Keratinocyte (primary cell): Measurements from ENCODE around the gene TIMP2. TPM values are rescaled to one million over a fixed set of nuclear protein-coding genes. Genes with fewer than 3 reads are reported as not detected.
"Not testable (repeated sequence)": the region's sequence is repeated elsewhere in the genome, so short reads cannot be mapped to it uniquely, and the experiment has no call there.

Source experiments
- DNase-seq: peaks from one replicate; pipeline ENCODE4 v3.0.0-alpha.2; 2011; ENCODE audit warnings: low read depth, missing footprints, low spot score
- FAIRE-seq: peaks from 2 replicates; lab custom pipeline; 2011; peaks lifted over from hg19 to GRCh38; lab: Jason Lieb, UNC
- H2AFZ ChIP-seq: 2 replicates; pipeline ENCODE4 v1.6.0; 2012; ENCODE audit warnings: low read length, control low read depth, inconsistent platforms; ENCODE audit not compliant: control insufficient read depth
- H3K27ac ChIP-seq: 2 replicates; pipeline ENCODE4 v1.5.1; 2011; ENCODE audit warnings: low read length; ENCODE audit not compliant: control insufficient read depth, insufficient read depth
- H3K27me3 ChIP-seq: 3 replicates; pipeline ENCODE4 v1.6.0; 2011; ENCODE audit warnings: low read length; ENCODE audit not compliant: control insufficient read depth, insufficient read depth; ENCODE audit errors: extremely low read depth
- H3K36me3 ChIP-seq, 2 experiments: 2 replicates in 1 of 2; 3 replicates in 1 of 2; pipeline ENCODE4 v1.5.1; 2011; ENCODE audit warnings: low read length in 2 of 2, mild to moderate bottlenecking in 1 of 2; ENCODE audit not compliant: control insufficient read depth in 2 of 2, insufficient read depth in 2 of 2; ENCODE audit errors: extremely low read depth in 1 of 2
- H3K4me1 ChIP-seq: 3 replicates; pipeline ENCODE4 v1.5.1; 2011; ENCODE audit warnings: low read length; ENCODE audit not compliant: control insufficient read depth, insufficient read depth; ENCODE audit errors: extremely low read depth
- H3K4me2 ChIP-seq: 3 replicates; pipeline ENCODE4 v1.6.0; 2011; ENCODE audit warnings: low read depth, low read length; ENCODE audit not compliant: control insufficient read depth, insufficient read depth; ENCODE audit errors: extremely low read depth
- H3K4me3 ChIP-seq, 3 experiments: fragments of 200-600 bp in 1 of 3; sonication (generic) in 1 of 3; 2 replicates in 2 of 3; 3 replicates in 1 of 3; pipeline ENCODE4 v1.5.1; 2011 to 2016; ENCODE audit warnings: low read length in 3 of 3, mild to moderate bottlenecking in 3 of 3, control low read depth in 2 of 3, inconsistent platforms in 1 of 3, low read depth in 1 of 3, mixed read lengths in 1 of 3, mixed run types in 1 of 3, moderate library complexity in 1 of 3; ENCODE audit not compliant: control insufficient read depth in 2 of 3, insufficient read depth in 2 of 3; ENCODE audit errors: extremely low read depth in 1 of 3
- H3K79me2 ChIP-seq: 2 replicates; pipeline ENCODE4 v1.6.0; 2012; ENCODE audit warnings: low read length; ENCODE audit not compliant: control insufficient read depth, insufficient read depth
- H3K9ac ChIP-seq: 3 replicates; pipeline ENCODE4 v1.6.0; 2011; ENCODE audit warnings: low read length; ENCODE audit not compliant: control insufficient read depth, insufficient read depth; ENCODE audit errors: extremely low read depth
- H3K9me1 ChIP-seq: 3 replicates; pipeline ENCODE4 v1.6.0; 2011; ENCODE audit warnings: low read length; ENCODE audit not compliant: control insufficient read depth, insufficient read depth; ENCODE audit errors: extremely low read depth
- H3K9me3 ChIP-seq: 2 replicates; pipeline ENCODE4 v1.5.1; 2012; ENCODE audit warnings: low read depth, low read length; ENCODE audit not compliant: control insufficient read depth
- H4K20me1 ChIP-seq: 3 replicates; pipeline ENCODE4 v1.6.0; 2011; ENCODE audit warnings: low read length; ENCODE audit not compliant: control insufficient read depth, insufficient read depth; ENCODE audit errors: extremely low read depth
- CTCF ChIP-seq, 3 experiments: IDR thresholded peaks in 1 of 3; conservative IDR thresholded peaks in 1 of 3; optimal IDR thresholded peaks in 1 of 3; 2 replicates in 2 of 3; 3 replicates in 1 of 3; pipeline versions ENCODE3 to v1.5.1; 2011; ENCODE audit warnings: low read length in 3 of 3, mild to moderate bottlenecking in 3 of 3, moderate library complexity in 2 of 3, control low read depth in 1 of 3, inconsistent platforms in 1 of 3; ENCODE audit not compliant: insufficient read depth in 2 of 3; ENCODE audit errors: extremely low read depth in 1 of 3
- EZH2 ChIP-seq: IDR thresholded peaks from one replicate; pipeline ENCODE4 v1.6.1; 2012; ENCODE audit warnings: inconsistent platforms, mild to moderate bottlenecking, low read length, moderate library complexity
- dilution Hi-C: fragments of 300-500 bp; cut with MboI; formaldehyde crosslinking; loops from one replicate; pipeline ENCODE4 v1.7.0; 2020; ENCODE audit warnings: low sequenced_read_pairs; ENCODE audit not compliant: extremely low pct_ligation_motif_present
- polyA plus RNA-seq, 5 experiments: library from polyadenylated mRNA; depleted of rRNA in 3 of 5; stranded (reverse) in 3 of 5; stranded (forward) in 1 of 5; unstranded in 1 of 5; fragments of >200 nt; gene quantifications; 1 replicate in 1 of 5; 2 replicates in 3 of 5; 3 replicates in 1 of 5; pipeline versions ENCODE4 v1.2.1 to v1.2.3, GENCODE V29; 2011 to 2012; ENCODE audit warnings: missing spikeins in 2 of 5, low read depth in 1 of 5, low replicate concordance in 1 of 5

Gene TIMP2
- polyA plus RNA-seq, 1 donor (not counting 4 experiments of a cell fraction or from before 2014, with no cell fraction given): 1.2 TPM

- FAIRE-seq (no peak), DNase-seq (no peak)
- no peak for TF ChIP-seq EZH2
- no peak for TF ChIP-seq CTCF (optimal IDR thresholded peaks at IDR 0.05 in 1 of 3, IDR thresholded peaks at IDR 0.05 in 1 of 3, conservative IDR thresholded peaks at IDR 0.05 in 1 of 3; ENCODE audit: extremely low read depth in 1 of 3, insufficient read depth in 2 of 3, low read length in 3 of 3)
- dilution Hi-C loops: no loop called here
- Histone ChIP-seq H3K4me3 (no peak overlapping the region), H3K9me3 (no peaks in the 10 kb centered on the region), H3K27ac (no peak overlapping the region), H4K20me1 (no peaks in the 10 kb centered on the region), H3K4me2 (no peak overlapping the region), H2AFZ (no peak overlapping the region), H3K79me2 (no peaks in the 10 kb centered on the region), H3K4me1 (peaks cover 8% of the 10 kb centered on the region), H3K36me3 (no peaks in the 10 kb centered on the region), H3K9ac (no peak overlapping the region), H3K9me1 (no peaks in the 10 kb centered on the region), H3K27me3 (no peaks in the 10 kb centered on the region)
Measured at GRCh38 chr17:78913115-78913514, 12.1 kb downstream of the TIMP2 start.

GRCh38 chr17:78912082-78912481 lies 13.1 kb downstream of the TIMP2 start:
- FAIRE-seq: no peak
- TF ChIP-seq CTCF (optimal IDR thresholded peaks at IDR 0.05 in 1 of 3, IDR thresholded peaks at IDR 0.05 in 1 of 3, conservative IDR thresholded peaks at IDR 0.05 in 1 of 3; ENCODE audit: extremely low read depth in 1 of 3, insufficient read depth in 2 of 3, low read length in 3 of 3): no peak
- no peak overlapping the region for H3K4me2 ChIP-seq

DNA sequence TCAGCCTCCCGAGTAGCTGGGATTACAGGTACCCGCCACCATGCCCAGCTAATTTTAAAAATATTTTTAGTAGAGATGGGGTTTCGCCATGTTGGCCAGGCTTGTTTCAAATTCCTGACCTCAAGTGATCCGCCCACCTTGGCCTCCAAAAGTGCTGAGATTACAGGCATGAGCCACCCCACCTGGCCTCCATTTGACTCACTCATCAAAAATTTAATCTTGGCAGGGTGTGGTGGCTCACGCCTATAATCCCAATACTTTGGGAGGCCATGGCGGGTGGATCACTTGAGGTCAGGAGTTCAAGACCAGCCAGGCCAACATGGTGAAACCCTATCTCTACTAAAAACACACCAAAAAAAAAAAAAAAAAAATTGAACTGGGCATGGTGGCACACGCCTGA lies 13.6 kb downstream of the TIMP2 start:
- H3K79me2 ChIP-seq, H3K27me3 ChIP-seq, H3K4me1 ChIP-seq, FAIRE-seq, H2AFZ ChIP-seq, H3K4me2 ChIP-seq, H3K9me1 ChIP-seq, H3K4me3 ChIP-seq, DNase-seq, H4K20me1 ChIP-seq, H3K9me3 ChIP-seq, H3K9ac ChIP-seq, H3K36me3 ChIP-seq, H3K27ac ChIP-seq, dilution Hi-C loops: not testable (repeated sequence)

More at GRCh38 chr17:78912082-78912481, 13.1 kb downstream of the TIMP2 start:
- no peak for DNase-seq
- dilution Hi-C loops: no loop called here
- Histone ChIP-seq H3K9me1 (no peaks in the 10 kb centered on the region), H3K9me3 (no peaks in the 10 kb centered on the region), H3K36me3 (no peaks in the 10 kb centered on the region), H2AFZ (no peak overlapping the region), H3K27me3 (no peaks in the 10 kb centered on the region), H3K79me2 (no peaks in the 10 kb centered on the region), H3K4me1 (peaks cover 8% of the 10 kb centered on the region), H3K27ac (no peak overlapping the region), H3K4me3 (no peak overlapping the region), H3K9ac (no peak overlapping the region), H4K20me1 (no peaks in the 10 kb centered on the region)
